ENCODE measurements around the gene SNX3.

The SNX3 gene

DNA sequence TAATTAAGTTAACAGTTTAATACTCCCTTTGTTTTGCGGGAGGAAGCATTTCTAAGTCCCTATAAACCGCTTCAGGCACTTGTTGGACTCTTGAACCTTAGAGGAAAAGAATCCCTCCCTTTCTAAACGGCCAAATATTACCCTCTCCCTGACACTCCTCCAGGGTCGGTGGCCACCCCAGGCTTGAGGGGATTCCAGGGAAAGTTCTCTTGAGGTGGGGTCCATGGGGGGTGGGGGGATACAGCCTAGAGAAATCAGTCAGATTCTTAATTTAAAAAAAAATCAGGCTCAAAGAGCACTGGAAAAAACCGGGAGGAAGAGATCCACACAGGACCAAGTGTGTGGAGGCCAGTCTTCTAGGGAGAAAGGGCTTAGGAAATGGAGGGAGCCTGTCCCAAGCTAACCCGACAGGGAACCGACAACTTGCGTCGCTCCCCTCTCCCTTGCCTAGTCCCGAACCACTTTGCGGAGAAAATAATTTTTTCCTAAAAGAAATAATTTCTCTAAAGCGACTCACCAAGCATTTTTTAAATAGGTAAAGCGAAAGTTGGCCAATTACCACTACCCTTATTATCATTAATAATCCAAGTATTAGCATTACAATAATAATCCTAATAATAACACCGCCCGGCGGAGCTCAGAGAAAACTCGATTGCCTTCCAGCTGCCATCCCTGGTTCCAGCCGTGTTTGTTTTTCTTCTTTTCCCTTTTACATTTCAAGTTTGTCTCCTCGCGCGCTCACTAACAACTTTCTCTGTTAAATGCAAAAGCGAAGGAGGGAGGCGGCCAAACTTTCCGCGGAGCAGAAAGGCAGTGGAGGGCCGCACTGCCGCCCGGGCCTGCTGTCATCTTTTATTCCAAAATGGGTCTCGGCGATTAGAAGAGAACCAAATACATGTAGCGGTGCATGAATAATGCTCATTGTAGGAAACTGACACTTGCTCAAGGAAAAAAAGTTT is 90.2 kb downstream of the SNX3 start:
- no peak for FAIRE-seq
- DNase-seq (ENCODE audit: low spot score), result no peak

DNA sequence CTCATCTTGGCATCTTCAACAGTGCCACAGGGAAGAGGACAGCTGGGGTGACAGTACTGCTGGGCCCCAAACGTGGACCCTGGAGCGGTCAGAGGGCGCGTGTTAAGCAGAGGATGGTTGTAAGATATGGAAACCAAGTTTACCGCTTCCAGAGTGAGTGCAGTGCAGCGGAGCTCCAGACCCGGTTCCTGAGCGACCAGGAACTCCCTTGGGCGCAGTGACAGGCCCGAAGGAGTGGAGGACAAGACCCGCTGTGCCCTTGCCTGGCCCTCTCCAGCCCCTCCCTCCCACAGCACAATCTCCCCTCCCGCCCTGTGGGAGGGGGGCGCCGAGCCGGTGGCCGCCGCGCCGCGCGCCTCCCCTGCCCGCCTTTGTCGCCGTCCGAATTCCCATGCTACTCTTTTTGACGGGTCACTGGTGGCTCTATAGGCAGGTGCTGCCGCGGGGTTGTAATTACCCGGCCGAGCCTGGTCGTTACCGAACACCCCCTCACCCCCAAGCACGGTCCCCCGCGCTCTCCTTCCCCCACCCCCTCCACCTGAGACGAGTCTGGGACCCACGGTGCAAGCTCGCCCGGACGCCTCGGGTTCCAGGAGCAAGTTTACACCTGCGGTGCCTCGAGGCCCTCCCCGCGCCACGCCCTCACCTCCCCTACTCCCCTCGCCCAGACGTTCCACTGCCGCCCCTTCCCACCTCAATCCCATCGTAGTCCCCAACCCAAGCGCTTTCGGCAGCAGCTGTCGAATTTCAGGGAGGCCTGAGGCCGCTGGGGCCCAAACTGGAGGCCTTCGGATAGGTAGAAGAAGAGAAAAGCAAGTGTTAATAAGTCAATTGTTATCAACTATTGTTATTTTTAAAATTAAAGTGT is 91.1 kb downstream of the SNX3 start:
- DNase-seq (ENCODE audit: low spot score), result no peak
- no peak for FAIRE-seq

DNA sequence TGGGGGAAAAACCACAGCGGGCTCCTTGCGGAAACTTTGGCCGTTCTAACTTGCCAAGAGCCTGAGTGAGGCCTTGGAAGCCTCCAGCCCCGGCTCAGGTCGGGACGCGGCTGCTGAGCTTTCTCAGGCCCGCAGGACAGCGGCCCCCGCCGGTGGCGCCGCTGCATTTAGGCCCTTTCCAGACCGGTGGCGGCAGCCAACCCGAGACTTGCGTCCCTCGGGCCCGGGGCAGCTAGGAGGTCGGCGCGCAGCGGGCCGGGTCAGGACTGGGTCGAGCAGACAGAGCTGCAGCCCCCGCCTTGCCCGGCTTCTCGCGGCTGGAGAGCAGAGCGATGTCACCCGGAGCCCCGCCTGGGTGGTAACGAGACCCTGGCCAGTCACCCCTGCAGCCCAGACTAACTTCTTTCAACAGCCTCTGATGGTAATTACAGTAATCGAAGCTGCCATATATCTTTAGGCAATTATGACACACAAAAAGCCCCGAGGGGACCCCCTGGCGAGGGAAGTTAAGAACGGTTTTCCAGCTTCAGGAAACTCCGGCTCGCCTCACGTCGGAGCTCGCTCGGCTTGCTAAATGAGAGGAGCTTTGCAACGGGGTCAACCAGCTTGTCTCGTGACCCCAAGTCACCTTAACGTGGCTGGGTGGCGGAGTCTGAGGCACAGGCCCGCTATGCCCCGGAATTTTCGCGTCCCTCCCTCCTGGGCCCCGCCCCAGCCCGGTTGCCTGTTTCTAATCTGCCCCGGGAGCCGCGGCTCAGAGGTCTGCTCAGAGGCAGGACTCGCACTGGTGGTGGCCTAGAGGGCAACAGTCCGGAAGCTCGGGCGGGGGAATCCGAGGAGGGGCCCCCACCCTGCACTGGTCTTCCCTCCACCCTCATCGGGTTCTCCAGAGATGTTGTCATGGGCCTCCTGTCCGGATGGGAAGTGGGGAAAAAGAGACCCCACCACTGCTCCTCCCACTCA is 92.1 kb downstream of the SNX3 start:
- FAIRE-seq (no peak), DNase-seq (ENCODE audit: low spot score) (no peak)

DNA sequence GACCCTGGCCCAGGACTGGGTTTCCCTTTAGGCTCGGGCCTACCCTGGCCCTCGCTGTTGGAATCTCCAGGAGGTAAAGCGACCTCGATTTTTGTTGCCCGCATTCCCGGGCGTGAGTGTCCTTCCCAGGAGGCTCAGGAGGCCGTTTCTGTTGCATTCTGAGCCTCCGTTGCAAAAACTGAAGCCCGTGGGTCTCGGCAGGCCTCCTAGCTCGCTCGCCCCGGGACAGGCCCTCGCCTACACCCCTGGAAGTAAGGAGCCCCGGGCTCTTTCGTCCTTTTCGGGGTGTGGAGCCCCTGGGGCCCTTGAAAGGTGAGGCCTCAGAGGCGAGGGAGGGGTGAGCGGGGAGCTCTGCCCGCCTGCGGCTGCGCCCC is 92.8 kb downstream of the SNX3 start:
- FAIRE-seq, result no peak
- DNase-seq (ENCODE audit: low spot score), result no peak

DNA sequence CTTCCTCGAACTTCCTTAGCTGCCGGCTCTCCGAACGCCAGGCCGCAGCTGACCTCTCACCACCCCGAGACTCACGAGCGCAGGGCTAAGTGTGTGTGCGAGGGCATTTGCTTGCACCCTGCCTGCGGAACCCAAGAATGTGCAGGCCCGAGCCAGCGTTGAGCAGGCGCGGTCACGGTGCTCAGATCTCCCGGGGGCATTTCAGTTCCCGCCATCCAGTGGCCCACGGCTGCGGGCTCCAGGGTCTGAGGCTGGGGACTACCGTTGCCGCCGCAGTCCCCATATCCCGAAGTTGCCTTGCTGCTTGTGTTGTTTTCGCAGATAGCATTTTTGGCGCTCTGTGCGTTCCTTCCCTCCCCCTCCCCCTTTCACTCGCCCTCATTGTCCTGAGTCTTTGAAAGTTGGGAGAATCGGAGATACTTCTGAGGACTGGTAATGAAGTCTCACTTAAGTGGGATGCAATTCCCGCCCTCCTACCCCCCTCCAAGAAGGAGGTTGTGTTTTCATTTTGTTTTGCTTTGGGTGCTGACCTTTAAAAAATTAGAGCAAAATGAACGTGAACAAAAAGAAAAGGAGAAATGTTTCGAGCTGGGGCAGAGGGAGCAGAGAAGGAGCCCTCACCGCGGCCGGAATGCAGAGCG is 93.3 kb downstream of the SNX3 start:
- FAIRE-seq (no peak), DNase-seq (ENCODE audit: low spot score) (no peak)

DNA sequence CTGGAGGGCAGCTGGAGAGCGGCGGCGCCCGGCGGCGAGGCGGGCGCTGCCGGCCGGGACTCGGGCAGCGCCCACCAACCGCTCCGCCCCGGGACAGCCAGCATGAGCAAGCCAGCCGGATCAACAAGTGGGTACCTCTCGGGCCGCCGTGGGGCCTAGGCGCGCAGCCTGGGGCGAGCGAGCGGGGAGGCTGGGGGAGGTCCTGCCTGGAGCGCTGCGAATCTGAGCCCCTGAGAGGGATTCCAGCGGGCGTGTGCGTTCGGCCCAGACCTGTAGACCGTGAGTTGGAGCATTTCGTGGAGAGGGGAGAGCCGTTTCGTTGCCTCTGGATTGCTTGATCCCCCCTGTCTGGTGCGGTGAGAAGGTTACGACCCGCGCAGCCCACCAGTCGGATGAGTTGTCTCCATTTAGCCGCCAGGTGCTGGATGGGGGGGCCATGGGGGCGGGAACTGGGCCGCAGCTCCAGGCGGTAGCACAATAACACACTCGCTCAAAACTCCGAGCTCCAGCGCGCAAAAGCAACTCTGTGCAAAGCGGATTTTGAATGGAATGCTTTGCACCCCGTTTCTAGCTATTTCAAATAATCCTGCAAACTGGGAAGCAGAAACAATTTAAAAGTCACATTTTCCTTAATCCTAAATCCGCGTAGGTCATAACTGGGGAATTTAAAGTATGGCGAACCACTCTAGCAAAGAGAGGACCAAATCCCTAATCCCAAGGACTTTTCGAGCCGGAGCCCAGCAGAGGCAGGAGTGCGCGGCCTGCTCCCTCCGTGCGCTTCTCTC is 94.0 kb downstream of the SNX3 start:
- FAIRE-seq (no peak), DNase-seq (ENCODE audit: low spot score) (no peak)

DNA sequence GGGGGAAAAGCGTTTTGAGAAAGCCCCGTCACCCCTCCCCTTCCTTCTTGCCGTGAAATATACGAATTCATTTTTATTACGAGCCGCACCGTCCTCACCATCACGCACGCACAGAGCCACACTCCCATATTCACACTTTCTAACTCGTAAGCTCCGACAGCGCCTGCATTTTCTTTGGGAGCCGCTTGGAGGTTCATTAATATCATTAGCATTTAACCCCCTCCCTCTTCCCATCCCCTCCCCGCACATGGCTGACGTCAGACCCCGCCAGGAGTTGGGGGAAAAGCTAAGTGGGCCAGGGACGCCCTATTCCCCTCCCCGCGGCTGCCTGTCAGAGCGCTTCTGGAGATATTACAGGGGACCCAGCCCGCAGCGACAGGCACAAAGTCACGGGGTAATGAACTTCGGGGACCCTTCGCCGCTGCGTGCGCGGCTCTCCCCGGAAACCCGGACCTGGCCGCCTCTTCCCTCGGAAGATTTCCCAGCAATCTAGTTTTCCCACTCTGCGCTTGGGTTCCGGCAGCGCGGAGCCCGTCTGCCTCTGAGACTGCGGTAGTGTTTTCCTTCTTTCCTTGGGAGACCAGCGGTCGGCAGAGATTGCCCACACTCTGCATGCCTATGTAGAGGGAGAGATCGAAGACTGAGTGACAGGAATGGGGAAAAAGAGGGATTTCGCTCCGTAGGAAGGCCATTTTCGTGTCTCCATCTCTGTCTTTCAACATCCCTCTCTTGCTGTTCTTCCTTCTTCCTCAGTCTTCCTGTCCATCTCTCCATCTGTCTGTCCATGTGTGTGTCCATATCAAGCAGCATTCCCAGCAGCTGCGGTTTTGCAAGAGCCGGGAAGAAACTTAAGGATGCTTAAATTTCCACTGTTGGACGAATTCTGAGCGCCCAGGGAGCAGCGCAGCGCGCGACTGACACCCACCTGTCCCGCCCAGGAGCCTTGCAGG is 94.9 kb downstream of the SNX3 start, which contains the start of gene NR2E1:
Gene NR2E1, plus strand, starts transcription at position 309 of the 950 bp plus-strand sequence. CDS start 744 bp downstream, outside the sequence.
- DNase-seq (ENCODE audit: low spot score) (no peak), FAIRE-seq (no peak)

DNA sequence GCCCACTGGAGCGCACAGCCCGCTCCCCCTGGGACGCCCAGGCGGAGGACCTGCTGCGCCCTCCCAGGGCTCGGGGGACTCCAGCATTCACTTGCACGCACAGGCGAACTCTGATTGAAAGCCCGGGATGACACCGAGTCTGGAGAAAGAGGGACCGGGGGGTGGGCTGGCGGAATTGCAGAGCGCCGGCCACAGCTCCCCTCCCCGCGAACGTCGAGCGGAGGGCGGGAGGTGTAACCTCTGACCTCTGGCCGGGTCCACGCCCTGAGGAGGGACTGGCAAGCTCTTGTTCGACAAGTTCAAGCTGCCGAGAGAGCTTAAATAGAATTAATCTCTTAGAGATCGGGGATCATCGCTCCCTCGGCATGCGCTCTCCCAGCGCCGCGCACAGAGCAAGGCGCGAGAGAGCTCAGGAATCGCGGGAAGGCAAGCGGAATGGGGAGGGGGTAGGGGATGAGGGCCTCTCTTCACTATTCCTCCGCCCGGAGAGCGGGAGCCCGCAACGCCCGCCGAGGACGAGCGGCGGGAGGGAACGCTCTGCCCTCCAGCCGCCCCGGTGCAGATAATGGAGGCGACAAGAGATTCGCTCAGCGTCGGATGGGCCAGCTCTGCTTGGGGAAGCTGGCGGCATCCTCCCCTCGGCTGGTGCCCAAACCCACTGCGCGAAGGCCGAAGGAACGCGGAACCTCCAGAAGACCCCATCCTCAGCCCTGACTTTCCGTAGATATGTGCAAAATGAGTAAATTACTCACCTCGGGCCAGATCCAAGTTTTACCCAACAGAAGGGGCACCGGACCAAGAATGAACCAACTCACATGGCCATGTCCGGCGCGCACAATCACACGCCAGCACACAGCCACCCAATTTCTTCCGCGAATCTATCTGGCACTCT is 95.8 kb downstream of the SNX3 start:
- no peak for FAIRE-seq
- DNase-seq (ENCODE audit: low spot score), result no peak

DNA sequence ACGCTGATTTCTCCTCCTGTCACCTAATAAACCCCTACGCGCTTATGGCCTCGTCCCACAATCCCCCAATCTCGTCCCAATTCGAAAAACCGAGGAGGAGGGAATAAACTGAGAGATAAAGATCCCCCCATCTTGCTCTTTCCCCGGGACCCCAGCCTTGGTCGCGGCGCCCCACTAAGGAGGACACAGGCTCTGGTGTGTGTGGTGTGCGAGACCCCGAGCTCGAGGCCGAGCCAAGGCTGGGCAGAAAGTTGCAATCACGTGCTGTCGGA is 96.4 kb downstream of the SNX3 start:
- DNase-seq (ENCODE audit: low spot score) (no peak), FAIRE-seq (no peak)

DNA sequence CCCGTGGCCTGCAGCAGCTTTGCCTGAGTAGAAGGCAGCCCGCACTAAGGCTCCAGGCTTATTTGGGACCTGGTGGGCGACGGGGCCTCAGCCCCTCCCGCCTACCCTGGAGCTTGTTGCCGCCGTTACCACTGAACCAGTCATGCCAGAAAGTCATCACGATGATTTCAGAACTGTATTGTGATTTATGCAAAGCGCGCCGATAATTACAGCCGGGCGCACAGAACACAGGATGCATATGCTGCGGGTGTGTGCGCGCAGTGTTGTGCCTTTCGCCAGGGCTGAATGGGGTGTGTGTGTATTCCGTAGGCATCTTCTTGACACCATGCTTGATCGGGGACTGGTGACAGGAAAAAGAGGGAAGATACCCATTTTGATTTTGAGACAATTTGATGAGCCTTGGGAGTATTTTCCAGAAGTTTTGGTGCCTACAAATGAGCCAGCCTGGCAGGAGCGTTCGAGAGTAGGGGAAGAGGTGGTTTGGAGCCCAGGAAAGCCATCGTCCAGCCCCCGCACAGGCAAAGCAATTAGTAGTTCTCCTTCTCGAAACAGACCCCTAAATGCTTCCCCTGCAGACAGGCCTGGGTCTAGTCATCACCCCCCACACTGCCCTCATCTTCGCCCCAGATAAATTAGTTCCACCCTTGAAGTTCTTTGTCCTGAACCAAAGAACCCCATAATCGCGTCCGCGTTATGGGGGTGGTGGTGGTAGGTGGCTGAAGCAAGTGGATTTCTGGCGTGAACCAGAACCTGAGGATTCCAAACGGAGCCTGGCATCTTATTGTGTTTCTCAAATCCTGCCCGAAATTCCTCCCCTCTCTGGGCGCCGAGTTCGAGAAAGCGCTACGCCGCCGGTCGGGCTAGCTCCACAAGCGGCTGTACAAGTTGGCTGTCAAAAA is 96.9 kb downstream of the SNX3 start:
- no peak for FAIRE-seq
- DNase-seq (ENCODE audit: low spot score), result no peak

DNA sequence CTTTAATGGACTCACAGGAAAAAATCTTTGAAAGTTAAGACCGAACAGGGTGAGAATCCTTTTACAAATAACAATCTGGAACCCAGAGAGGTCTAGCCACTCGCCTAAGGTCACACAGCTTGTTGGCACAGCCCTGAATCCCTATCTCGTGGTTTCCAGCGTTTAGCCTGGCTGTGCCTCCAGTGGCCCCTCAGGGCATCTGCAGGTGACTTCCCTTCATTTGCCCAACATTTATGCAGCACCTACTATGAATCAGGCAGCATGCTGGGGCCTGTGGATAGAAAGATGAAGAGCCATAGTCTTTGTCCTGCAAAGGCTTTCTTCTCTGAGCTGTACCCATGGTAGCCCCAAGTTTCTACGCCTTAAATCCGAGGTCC is 97.6 kb downstream of the SNX3 start:
- DNase-seq (ENCODE audit: low spot score) (no peak), FAIRE-seq (no peak)

DNA sequence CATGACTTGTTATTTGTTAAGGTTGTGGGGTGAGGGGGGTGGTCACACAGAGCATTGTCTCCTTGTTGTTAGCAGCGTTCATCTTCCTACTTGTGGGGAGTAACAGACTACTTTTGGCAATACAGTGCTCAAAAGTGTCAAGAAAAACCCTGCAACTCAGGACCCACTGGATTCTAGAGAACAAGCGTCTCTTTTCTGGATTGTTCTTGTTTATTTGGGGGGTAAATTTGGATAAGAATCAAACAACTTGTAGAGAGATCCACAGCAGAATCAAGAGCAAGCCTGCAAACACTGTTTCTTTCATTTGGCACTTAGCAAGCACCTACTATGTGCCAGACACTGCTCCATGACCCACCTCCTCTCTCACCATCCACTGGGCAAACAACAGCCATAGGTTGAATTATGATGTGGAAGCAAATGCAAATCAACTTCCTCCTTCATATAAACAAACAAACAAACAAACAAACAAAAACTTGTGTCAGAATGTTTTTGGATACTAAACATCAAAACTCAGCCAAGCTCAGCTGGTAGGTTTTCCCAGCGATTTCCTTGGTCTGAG is 99.0 kb downstream of the SNX3 start:
- no peak for DNase-seq (ENCODE audit: low spot score)
- FAIRE-seq, result no peak
